Erythroblast (primary cell): Measurements from ENCODE around the gene LOXL3.

Experiments
- DNase-seq, 2 experiments: peaks; one replicate each; lab custom pipeline; 2025; lab: John Stamatoyannopoulos, UW
- GATA1 ChIP-seq: IDR thresholded peaks from 2 replicates; pipeline ENCODE4 v1.6.1; 2011; ENCODE audit warnings: low read depth, mild to moderate bottlenecking, control low read depth, low read length, moderate library complexity
- POLR2A ChIP-seq: IDR thresholded peaks from 2 replicates; pipeline ENCODE4 v1.6.1; 2011; ENCODE audit warnings: mild to moderate bottlenecking, low read length

Gene LOXL3

DNA sequence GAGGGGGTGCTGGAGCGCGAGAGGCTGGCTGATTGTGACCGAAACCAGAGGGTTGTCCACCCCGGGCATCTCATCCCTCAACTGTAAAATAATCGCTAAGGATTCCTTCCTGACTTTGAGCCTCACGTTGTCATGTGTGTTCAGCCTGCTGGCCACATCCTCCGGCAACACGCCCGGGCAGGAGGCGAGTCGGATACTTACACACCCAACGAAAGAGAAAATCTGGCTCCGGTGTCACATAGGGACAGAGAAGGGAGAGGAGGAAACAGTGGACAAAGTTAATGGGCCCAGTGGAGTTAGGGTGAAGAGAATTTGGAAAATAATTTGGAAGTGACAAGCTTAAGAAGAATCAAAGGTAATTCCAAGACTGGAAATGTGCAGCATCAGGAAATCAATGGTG lies 37.1 kb downstream of the LOXL3 start:
- DNase-seq, result no peak
- no peak for TF ChIP-seq POLR2A
- TF ChIP-seq GATA1, result no peak

GRCh38 chr2:74515981-74516633 lies 37.6 kb downstream of the LOXL3 start:
- DNase-seq, result peak; percentile 85 to 86
- TF ChIP-seq GATA1 (no peak), POLR2A (no peak)

DNA sequence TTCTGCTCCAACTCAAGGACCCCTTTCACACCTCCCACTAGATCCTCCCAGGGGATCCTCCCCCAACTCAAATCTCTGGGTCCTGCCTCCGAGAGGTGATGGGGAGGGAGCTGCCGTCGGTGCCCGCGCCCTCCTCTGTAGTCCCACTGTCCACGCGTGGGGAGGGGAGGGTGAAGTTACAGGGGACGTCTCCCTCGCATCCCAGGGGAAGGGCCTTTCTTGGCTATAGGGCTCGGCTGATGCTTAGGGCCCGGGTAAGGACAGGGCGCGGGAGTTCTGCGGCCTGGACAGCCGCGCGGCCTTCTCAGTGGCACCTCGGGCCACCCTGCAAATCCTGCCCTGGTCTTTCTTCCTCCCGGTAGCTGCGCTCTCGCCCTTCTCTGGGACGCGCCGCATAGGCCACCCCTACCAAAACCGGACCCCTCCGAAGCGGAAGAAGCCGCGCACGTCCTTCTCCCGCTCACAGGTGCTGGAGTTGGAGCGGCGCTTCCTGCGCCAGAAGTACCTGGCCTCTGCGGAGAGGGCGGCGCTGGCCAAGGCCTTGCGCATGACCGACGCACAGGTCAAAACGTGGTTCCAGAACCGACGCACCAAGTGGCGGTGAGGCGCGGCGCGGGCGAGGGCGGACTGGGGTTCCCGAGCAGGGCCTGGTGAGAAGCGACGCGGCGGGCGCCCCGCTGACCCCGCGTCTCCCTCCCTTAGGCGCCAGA lies 38.3 kb downstream of the LOXL3 start:
- no peak for TF ChIP-seq POLR2A
- DNase-seq, result peak in 1 of 2 experiments; percentile 62

- DNase-seq, result no peak
- no peak for TF ChIP-seq GATA1
- no peak for TF ChIP-seq POLR2A
Observed at GRCh38 chr2:74514368-74515270, 39.1 kb downstream of the LOXL3 start, which contains the start of gene TLX2. TLX2 (plus strand) TSS chr2:74514450; CDS start chr2:74514807, 357 bp downstream.

GRCh38 chr2:74513605-74514367 lies 40.0 kb downstream of the LOXL3 start:
- no peak for TF ChIP-seq POLR2A
- no peak for TF ChIP-seq GATA1
- DNase-seq, result peak in 1 of 2 experiments; percentile 63

DNA sequence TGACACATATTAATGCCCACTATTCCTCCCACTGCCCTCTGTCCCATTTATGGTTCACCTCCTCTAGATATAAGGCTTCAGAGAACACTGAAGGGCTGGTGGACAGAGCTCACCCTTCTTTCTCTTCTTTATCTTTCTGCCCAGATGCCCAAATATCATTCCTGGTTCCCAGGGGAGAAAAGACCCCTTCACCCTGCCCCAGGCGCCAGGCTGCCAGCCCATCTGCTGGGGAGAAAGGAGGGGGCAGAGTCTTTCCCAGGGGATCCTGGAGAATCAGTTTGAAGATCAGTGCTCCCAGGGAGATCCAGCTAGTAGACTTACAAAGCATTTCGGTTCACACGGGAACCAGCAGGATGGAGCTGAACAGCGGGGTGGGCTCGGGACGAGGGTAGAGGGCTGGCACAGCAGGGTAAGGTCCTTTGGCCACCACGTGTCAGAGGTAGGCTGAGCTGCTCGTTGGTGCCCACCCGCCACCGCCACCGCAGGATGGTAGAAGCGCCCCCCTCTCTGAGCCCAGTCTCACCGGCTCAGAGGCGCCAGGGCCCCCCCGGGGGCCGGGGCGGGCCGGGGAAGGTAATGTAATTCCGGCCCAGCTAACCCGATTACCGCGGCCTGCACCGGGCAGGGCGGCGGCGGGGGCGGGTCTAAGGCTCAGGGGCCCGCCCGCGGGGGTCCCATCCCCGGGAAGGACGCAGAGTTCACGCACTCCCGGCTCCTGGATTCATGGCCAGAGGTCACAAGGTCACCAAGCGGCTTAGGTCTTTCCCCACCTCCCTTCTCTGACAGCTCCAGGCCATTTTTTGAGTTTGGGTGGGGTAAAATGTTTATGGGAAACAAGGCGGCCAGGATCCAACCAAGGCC lies 40.8 kb downstream of the LOXL3 start:
- DNase-seq, result no peak
- TF ChIP-seq GATA1, result no peak
- no peak for TF ChIP-seq POLR2A

DNA sequence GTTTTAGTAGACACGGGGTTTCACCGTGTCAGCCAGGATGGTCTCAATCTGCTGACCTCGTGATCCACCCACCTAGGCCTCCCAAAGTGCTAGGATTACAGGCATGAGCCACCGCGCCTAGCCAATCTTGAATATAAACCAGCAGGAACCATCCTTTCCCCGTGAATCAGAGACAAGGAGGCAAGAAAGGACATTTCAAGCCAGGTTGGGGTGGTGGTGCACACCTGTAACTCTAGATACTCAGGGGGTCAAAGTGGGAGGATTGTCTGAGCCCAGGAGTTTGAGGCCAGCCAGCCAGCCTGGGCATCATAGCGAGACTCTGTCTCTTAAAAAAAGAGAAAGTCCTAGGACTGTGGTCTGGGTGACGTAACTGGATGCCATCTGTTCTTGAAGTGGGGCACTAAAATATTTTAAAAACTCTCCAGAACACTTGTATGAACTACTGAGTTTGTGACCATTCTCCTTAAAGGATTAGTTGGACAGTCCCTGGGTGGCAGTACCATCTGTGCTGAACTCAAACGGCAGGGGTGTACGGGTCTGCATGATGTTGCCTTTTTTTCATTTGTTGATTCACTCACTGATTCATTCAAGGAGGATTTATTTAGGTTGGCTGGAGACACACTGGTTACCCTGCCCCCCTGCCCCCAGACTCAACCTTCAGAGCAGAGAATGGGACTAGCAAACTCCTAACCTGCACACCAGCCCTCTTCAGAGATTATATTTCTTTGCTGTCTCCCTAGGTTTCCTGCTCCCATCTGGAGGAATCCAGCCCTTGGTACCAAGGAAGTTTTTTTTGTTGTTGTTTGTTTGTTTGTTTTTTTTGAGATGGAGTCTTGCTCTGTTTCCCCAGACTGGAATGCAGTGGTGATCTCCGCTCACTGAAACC lies 42.4 kb downstream of the LOXL3 start:
- TF ChIP-seq GATA1 (no peak), POLR2A (no peak)
- DNase-seq, result no peak

GRCh38 chr2:74510272-74510671 lies 43.5 kb downstream of the LOXL3 start:
- TF ChIP-seq GATA1 (no peak), POLR2A (no peak)
- DNase-seq, result no peak

GRCh38 chr2:74507926-74508520 lies 45.7 kb downstream of the LOXL3 start:
- DNase-seq, result peak; percentile 52 to 70

GRCh38 chr2:74507145-74507925 lies 46.4 kb downstream of the LOXL3 start, which contains the start of gene PCGF1:
PCGF1 (minus strand) TSS chr2:74507695; CDS start chr2:74507668, 27 bp downstream.
- peak; percentile 98 for DNase-seq
- TF ChIP-seq GATA1, result no peak
- TF ChIP-seq POLR2A, result peak; percentile 84

More at GRCh38 chr2:74507926-74508520, 45.7 kb downstream of the LOXL3 start:
- TF ChIP-seq GATA1 (no peak), POLR2A (no peak)
